NB4 (cell line): ENCODE measurements around the gene TEX19.

Experiments used
- DNase-seq: peaks from one replicate; pipeline ENCODE4 v3.0.0; 2010; ENCODE audit warnings: low read depth
- H3K4me3 ChIP-seq: one replicate; pipeline ENCODE4 v1.5.1; 2011; ENCODE audit warnings: mild to moderate bottlenecking, low read depth, low read length, moderate library complexity
- CTCF ChIP-seq: IDR thresholded peaks from one replicate; pipeline ENCODE4 v1.5.1; 2012; ENCODE audit warnings: low read depth, low read length
- MAX ChIP-seq: IDR thresholded peaks from 2 replicates; pipeline ENCODE4 v1.6.1; 2011; ENCODE audit warnings: low read depth, low read length
- MYC ChIP-seq: IDR thresholded peaks from 2 replicates; pipeline ENCODE4 v1.6.1; 2011; ENCODE audit warnings: low read depth, low read length
- POLR2A ChIP-seq: IDR thresholded peaks from 2 replicates; pipeline ENCODE4 v1.6.1; 2011; ENCODE audit warnings: mild to moderate bottlenecking; ENCODE audit not compliant: insufficient read length; ENCODE audit errors: extremely low read depth

TEX19 gene

GRCh38 chr17:82402865-82403264, 43.8 kb downstream of the TEX19 start:
- DNase-seq: no peak
- no peak for TF ChIP-seq POLR2A
- TF ChIP-seq CTCF: no peak
- no peak for TF ChIP-seq MAX
- TF ChIP-seq MYC: no peak
- no peak overlapping the region for H3K4me3 ChIP-seq

GRCh38 chr17:82403662-82404660, 44.9 kb downstream of the TEX19 start:
- TF ChIP-seq POLR2A (no peak), MYC (no peak)
- no peak for DNase-seq
- no peak overlapping the region for H3K4me3 ChIP-seq

GRCh38 chr17:82405051-82405450, 46.0 kb downstream of the TEX19 start:
- DNase-seq: no peak
- TF ChIP-seq MYC (no peak), POLR2A (no peak), MAX (no peak), CTCF (no peak)
- H3K4me3 ChIP-seq: no peak overlapping the region

GRCh38 chr17:82406131-82406671, 47.2 kb downstream of the TEX19 start:
- TF ChIP-seq MAX (no peak), CTCF (no peak)
- H3K4me3 ChIP-seq: no peak overlapping the region
- no peak for DNase-seq

- no peak for TF ChIP-seq CTCF
- TF ChIP-seq MYC: no peak
- TF ChIP-seq POLR2A: no peak
- TF ChIP-seq MAX: no peak
- no peak overlapping the region for H3K4me3 ChIP-seq
- peak; percentile 25 for DNase-seq
These were observed 48.2 kb downstream of the TEX19 start for GRCh38 chr17:82407255-82407654.

- no peak for TF ChIP-seq MYC
- TF ChIP-seq MAX: no peak
- no peak for TF ChIP-seq POLR2A
- DNase-seq: no peak
- no peak overlapping the region for H3K4me3 ChIP-seq
These were observed 49.4 kb downstream of the TEX19 start for GRCh38 chr17:82408288-82408937.
